ENCODE data around the gene VPS26B. TPM values are rescaled to one million over a fixed set of nuclear protein-coding genes. Genes with fewer than 3 reads are reported as not detected.
A peak's percentile ranks its signal among the peaks of the same experiment; 100 is the strongest.
"Not testable (repeated sequence)": the region's sequence is repeated elsewhere in the genome, so short reads cannot be mapped to it uniquely, and the experiment has no call there.

Gene VPS26B
- total RNA-seq, 1 experiment from 2014 or later: 29.3 TPM

- Mint-ChIP-seq H3K9me3 (no peaks in the 10 kb centered on the region), H3K4me1 (peaks cover 31% of the 10 kb centered on the region), H3K27ac (no peak overlapping the region), H3K36me3 (peaks cover 37% of the 10 kb centered on the region), H3K27me3 (ENCODE audit: low read depth) (no peaks in the 10 kb centered on the region), H3K4me3 (peak overlapping the region; percentile 89)
- no peak for DNase-seq (ENCODE audit: low spot score)
- TF ChIP-seq TEAD1 (CRISPR knock-in tag; IDR thresholded peaks at IDR 0.05): no peak
- TF ChIP-seq ZNF512 (CRISPR knock-in tag; IDR thresholded peaks at IDR 0.05; ENCODE audit: borderline replicate concordance): no peak
- no peak for TF ChIP-seq FOXP1 (CRISPR knock-in tag; IDR thresholded peaks at IDR 0.05; ENCODE audit: borderline replicate concordance)
- no peak for ATAC-seq
- CTCF ChIA-PET: interaction anchor here (1.2 to 1.7 kb wide), 5 partner anchors 8 to 35 kb away, joined by 3 to 13 read pairs (median 4); no protein-coding TSS in a partner anchor
- POLR2A ChIA-PET: interaction anchor here (0.7 to 1.2 kb wide), 2 partner anchors 19 to 472 kb away, joined by 3 read pairs; no protein-coding TSS in a partner anchor
Measured at GRCh38 chr11:134254433-134255183, 30.1 kb downstream of the VPS26B start.

GRCh38 chr11:134255184-134255561 is 30.7 kb downstream of the VPS26B start:
- H3K27ac Mint-ChIP-seq; H3K9me3 Mint-ChIP-seq; ATAC-seq; H3K27me3 Mint-ChIP-seq (ENCODE audit: low read depth); DNase-seq (ENCODE audit: low spot score): not testable (repeated sequence)
- peak overlapping the region; percentile 89; the same call in 1 of the 2 replicates for H3K4me3 Mint-ChIP-seq
- peaks cover 37% of the 10 kb centered on the region for H3K36me3 Mint-ChIP-seq
- POLR2A ChIA-PET: interaction anchor here (0.7 kb wide), 1 partner anchor 471 kb away, joined by 3 read pairs; no protein-coding TSS in a partner anchor
- CTCF ChIA-PET: interaction anchor here (1.3 kb wide), 1 partner anchor 34 kb away, joined by 3 read pairs; no protein-coding TSS in a partner anchor
- H3K4me1 Mint-ChIP-seq: peaks cover 31% of the 10 kb centered on the region

- POLR2A ChIA-PET: no interaction called here
- no peaks in the 10 kb centered on the region for H3K9me3 Mint-ChIP-seq
- DNase-seq (ENCODE audit: low spot score): no peak
- CTCF ChIA-PET: no interaction called here
- H3K27ac Mint-ChIP-seq: no peak overlapping the region
- TF ChIP-seq ZNF416 (CRISPR knock-in tag; IDR thresholded peaks at IDR 0.05) (no peak), E2F1 (CRISPR knock-in tag; IDR thresholded peaks at IDR 0.05) (no peak), ATF3 (CRISPR knock-in tag; conservative IDR thresholded peaks at IDR 0.05) (no peak), ZBTB21 (CRISPR knock-in tag; IDR thresholded peaks at IDR 0.05; ENCODE audit: borderline replicate concordance) (no peak)
- H3K4me3 Mint-ChIP-seq: no peak overlapping the region
- H3K27me3 Mint-ChIP-seq (ENCODE audit: low read depth): no peaks in the 10 kb centered on the region
- ATAC-seq: no peak
- H3K4me1 Mint-ChIP-seq: peaks cover 24% of the 10 kb centered on the region
- peaks cover 35% of the 10 kb centered on the region for H3K36me3 Mint-ChIP-seq
Measured at GRCh38 chr11:134257101-134257500, 32.6 kb downstream of the VPS26B start.

GRCh38 chr11:134258577-134258976 is 34.1 kb downstream of the VPS26B start:
- ChIA-PET CTCF (no interaction called here), POLR2A (no interaction called here)
- Mint-ChIP-seq H3K27ac (peak overlapping the region; percentile 84), H3K27me3 (ENCODE audit: low read depth) (no peaks in the 10 kb centered on the region), H3K36me3 (peaks cover 45% of the 10 kb centered on the region), H3K4me1 (peaks cover 19% of the 10 kb centered on the region), H3K4me3 (no peak overlapping the region), H3K9me3 (no peaks in the 10 kb centered on the region)
- no peak for DNase-seq (ENCODE audit: low spot score)
- no peak for ATAC-seq
- TF ChIP-seq MAX (CRISPR knock-in tag; IDR thresholded peaks at IDR 0.05) (no peak), ZNF512 (CRISPR knock-in tag; IDR thresholded peaks at IDR 0.05; ENCODE audit: borderline replicate concordance) (no peak), RELA (CRISPR knock-in tag; IDR thresholded peaks at IDR 0.05; ENCODE audit: borderline replicate concordance) (no peak), ETV6 (CRISPR knock-in tag; IDR thresholded peaks at IDR 0.05) (no peak), ZNF396 (CRISPR knock-in tag; IDR thresholded peaks at IDR 0.05; ENCODE audit: borderline replicate concordance) (no peak)
